Measurements from ENCODE around the gene PNLIPRP1.

The PNLIPRP1 gene

GRCh38 chr10:116590590-116591444 is at the start of gene PNLIPRP1:
Gene PNLIPRP1 (plus strand): TSS chr10:116590959. CDS start chr10:116591130, 171 bp downstream.
- DNase-seq: peak; percentile 4

DNA sequence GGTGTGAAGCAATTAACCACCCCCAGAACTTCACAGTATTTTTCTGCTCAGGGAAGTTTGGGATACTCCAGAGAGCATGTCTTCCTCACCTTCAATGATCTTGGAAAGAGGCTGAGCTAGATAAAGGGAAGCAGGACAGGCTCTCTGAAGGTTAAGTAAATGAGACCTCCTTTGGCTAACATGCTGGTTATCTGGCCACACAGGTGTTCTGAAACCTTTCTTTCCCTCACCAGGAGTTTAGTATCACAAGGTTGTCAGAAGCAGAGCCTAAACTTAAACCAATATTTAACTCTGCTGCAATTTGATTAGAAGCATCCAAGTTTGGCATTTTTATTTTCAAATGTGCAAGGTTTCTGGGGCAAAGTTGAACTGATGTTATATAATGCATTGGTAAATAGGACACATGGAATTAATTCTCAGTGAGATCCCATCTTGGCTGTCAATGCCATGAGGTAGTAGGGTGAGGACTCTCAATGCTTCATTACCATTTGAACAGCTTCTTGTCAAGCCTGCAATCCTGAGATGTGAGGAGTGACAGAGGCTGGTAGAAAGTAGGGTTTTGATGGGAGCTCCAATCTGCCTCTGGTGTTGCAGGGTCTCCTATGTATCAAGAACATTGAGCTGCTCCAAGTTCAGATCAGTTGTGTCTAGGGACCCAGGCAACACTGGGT is 48.6 kb upstream of the PNLIPRP1 start:
- DNase-seq: no peak

GRCh38 chr10:116545122-116545521 is 45.6 kb upstream of the PNLIPRP1 start:
- DNase-seq: no peak

DNA sequence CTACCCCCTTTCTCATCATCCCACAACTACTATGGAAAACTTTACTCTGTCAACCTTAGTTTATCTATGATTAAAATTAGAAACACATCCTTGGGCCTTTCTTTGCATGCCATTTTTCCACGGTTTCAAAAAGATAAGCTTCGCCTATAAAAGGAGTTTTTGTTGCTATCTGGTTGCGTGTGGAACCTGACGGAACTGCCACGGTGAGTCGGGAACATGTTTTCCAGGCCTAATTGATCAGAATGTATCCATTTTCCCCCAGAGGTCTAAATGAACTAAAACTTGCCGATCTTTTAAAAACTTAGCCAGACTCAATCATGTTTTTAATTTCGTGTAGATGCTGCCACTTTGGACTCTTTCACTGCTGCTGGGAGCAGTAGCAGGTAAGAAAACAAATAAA is 45.0 kb upstream of the PNLIPRP1 start, which contains the start of gene PNLIP:
PNLIP (plus strand) TSS at position 176 of the 400 bp plus-strand sequence; CDS start at position 338, 162 bp downstream.
- no peak for DNase-seq

GRCh38 chr10:116548301-116548700 is 42.5 kb upstream of the PNLIPRP1 start:
- DNase-seq: no peak

- no peak for DNase-seq
These were observed 37.3 kb upstream of the PNLIPRP1 start for GRCh38 chr10:116553378-116553980.

DNA sequence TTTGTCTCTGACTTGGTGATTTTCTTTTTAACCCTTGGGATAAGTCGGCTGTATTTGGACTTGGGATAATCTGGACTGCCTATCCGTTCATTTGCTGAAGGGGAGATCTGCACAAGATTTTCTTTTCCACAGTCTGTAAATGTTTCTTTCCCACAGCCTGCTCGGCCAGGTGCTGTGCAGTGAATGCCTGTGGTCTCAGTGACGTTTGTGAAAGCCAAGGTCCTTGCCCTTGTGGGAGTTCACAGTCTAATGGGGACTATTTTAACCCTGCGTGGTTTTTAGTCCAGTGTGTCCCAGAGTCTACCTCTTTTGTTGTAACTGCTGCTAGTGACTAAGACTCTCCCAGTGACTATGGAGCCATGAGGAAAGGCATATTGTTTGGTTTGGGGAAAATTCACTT is 36.1 kb upstream of the PNLIPRP1 start:
- no peak for DNase-seq

DNA sequence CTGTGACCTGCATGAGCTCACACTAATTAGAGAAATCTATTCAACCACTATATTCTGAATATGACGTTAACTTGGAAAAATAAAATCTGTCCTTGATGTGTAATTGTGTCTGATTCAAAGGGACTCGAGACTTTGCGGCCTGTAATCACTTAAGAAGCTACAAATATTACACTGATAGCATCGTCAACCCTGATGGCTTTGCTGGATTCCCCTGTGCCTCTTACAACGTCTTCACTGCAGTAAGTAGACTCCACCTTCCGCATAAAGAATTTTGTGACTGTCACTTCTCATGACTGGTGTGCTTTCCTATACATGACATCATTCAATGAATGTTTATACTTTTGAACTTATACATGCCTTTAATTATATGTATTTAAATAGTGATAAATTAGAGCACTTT is 34.9 kb upstream of the PNLIPRP1 start:
- no peak for DNase-seq

DNA sequence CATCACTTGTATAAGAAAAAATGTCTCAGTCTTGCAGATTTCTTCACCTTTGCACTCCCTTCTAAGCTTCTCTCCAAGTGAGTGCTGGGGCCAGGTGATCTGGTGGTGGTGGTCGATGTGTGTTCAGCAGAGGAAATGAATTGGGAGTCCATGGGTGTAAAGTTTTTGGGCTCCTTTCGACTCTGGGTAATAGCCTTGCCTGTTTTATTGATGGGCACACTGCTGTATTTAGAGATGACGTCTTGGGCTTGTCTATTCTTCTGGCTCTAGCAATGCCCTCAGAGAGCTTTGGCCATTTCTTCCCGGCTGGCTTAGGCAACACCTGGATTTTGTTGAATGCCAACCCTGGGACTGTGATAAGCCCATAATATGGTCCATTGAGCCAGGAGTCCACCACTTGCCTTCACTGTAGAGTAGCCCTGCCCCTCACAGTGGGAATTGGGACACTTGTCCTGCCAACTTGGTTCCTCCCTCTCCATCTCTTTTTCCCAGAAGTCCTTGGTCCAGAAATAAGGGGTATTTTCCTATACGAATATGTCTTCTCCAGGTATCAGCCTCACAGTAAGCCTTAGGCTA is 33.4 kb upstream of the PNLIPRP1 start:
- DNase-seq: no peak

- DNase-seq: no peak
These were observed 25.2 kb upstream of the PNLIPRP1 start for GRCh38 chr10:116565534-116565933.

DNA sequence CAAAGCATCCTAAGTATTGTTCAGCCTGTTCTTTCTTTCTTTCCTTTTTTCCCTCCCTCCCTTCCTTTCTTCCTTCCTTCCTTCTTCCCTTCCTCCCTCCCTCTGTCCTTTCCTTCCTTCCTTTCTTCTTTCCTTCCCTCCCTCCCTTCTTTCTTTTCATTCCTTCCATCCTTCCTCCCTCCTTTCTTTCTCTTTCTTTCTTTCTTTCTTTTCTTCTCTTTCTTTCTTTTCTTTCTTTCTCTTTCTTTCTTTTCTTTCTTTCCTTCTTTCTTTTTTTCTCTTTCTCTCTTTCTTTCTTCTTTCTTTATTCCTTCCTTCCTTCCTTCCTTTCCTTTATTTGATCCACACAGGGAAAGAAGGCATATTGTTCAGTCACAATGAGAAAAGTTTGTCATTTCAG is 23.8 kb upstream of the PNLIPRP1 start:
- no peak for DNase-seq

DNA sequence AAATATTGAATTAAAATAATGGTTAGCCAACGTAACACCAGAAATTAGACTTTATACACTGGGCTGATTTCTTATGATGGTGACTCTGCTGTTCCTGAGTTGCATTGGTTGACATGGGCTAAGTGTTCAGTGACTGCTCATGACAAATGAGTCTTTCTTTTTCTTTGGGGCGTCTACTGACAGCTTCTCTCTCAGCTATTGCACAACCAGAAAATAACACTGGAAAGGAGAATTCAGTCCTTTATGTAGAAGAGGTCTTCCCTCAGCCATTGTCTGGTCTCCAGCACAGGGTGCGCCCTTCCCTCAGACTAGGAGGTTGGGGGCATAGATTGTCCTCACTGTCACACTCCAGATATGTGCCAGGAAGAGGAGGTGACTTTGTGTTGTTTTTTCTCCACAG is 23.4 kb upstream of the PNLIPRP1 start:
- no peak for DNase-seq

- no peak for DNase-seq
These were observed 16.0 kb upstream of the PNLIPRP1 start for GRCh38 chr10:116574797-116575196.

- no peak for DNase-seq
These were observed 2.7 kb upstream of the PNLIPRP1 start for GRCh38 chr10:116587878-116588591.

GRCh38 chr10:116588995-116589394 is 1.8 kb upstream of the PNLIPRP1 start:
- DNase-seq: no peak

GRCh38 chr10:116589926-116590325 is 833 bp upstream of the PNLIPRP1 start:
- no peak for DNase-seq

DNA sequence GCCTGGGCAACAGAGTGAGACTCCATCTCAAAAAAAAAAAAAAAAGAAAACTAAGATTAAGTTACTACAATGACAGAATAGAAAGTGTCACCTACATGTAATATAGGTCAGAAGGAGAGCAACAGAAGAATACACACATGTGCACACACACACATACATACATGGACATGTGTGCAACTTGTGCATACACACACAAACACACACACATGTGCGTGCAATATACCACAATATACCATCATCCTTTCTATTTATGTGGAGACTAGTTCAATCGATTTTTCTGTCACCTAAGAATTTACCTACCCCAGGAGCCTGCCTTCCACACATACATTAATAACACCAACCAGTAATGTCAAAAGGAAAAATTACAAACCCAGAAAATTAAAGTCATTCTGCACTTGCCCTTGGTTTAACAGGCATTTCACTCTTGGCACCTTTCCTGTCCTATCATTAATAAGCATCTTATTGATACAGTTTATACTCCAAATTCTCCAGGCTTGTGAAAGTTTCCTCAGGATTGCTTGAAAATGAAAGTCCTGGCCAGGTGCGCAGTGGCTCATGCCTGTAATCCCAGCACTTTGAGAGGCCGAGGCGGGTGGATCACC is 2.5 kb downstream of the PNLIPRP1 start:
- no peak for DNase-seq

- no peak for DNase-seq
These were observed 3.8 kb downstream of the PNLIPRP1 start for GRCh38 chr10:116594525-116595035.

GRCh38 chr10:116596062-116596461 is 5.3 kb downstream of the PNLIPRP1 start:
- DNase-seq: no peak

- no peak for DNase-seq
These were observed 6.8 kb downstream of the PNLIPRP1 start for GRCh38 chr10:116597543-116597942.

DNA sequence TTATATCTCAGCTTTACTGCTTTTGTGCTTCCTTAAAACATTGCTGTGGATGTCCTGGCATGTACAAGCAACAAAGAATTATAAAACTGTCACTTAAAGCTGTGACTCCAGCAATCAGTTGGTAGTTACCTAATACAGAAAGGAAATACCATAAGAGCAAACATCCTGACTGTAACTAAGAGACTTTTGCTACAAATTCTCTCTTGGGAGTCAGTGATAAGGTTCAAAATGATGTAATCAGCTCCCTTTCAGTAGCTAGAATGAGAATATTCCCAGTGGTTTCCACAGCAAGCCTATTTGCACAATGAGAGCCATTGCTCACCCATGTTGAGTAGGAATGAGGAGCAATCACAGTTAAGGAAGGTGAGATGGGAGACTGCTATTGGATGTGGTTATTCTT is 7.6 kb downstream of the PNLIPRP1 start:
- DNase-seq: no peak

- no peak for DNase-seq
These were observed 9.2 kb downstream of the PNLIPRP1 start for GRCh38 chr10:116599991-116600390.
